CD4-positive, alpha-beta T cell treated with Interferon alpha-2 for 1 hour (primary cell): ENCODE measurements around the gene RCOR1.
"Not testable (repeated sequence)": the region's sequence is repeated elsewhere in the genome, so short reads cannot be mapped to it uniquely, and the experiment has no call there.

Experiments used
- DNase-seq, 2 donors: peaks; one replicate each; pipeline ENCODE4 v3.0.0-alpha.2; 2020 to 2022

Gene RCOR1

GRCh38 chr14:102757646-102758045 lies 165.2 kb downstream of the RCOR1 start:
- DNase-seq, result no peak

DNA sequence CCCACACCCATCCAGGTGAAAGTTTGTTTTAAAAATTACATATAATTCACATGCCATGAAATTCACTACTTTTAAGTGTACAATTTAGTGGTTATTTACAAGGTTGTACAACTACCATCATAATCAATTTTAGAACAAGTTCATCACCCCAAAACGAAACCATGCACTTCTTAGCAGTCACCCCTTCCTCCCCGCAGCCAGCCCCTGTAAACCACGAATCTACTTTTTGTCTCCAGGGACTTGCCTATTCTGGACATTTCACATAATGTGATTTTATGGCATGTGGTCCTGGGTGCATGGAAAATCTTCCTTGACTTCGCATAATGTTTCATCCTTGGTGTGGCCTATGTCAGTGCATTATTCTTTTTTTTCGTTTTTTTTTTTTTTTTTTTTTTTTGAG lies 165.6 kb downstream of the RCOR1 start:
- no peak for DNase-seq

GRCh38 chr14:102759456-102760187 lies 167.2 kb downstream of the RCOR1 start:
- no peak for DNase-seq

DNA sequence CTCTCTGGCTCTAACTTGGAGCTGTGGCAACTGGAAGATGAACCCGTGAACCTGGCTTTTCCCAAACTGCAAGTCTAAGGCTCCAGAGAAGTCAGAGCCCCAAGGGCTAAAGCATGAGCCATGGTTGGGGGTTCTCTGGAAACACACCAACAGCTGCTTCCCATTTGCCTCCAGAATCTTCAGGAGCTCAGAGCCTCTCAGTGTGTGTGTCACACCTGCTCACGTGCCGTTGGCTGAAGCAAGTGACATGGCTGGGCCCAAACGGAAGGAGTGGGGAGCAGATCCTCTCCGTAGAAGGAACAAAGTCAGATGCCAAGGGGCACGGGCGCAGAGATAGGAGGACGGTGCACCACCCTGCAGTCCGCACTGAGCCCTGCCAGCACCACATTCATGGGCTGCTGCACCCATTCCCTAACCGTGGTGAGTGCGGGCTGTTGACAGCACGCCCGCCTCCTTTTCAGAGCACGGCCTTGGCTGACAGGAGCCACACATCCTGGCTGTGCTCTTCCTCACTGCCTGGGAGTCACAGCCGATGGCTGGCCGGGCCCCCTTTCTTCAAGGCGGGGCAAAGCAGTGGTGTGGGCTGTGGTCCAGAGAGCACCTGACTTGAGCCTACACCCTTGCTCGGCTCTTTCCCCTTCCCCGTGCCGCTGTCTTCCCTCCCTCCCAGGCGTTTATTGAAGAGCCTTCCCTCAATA lies 168.2 kb downstream of the RCOR1 start:
- no peak for DNase-seq

DNA sequence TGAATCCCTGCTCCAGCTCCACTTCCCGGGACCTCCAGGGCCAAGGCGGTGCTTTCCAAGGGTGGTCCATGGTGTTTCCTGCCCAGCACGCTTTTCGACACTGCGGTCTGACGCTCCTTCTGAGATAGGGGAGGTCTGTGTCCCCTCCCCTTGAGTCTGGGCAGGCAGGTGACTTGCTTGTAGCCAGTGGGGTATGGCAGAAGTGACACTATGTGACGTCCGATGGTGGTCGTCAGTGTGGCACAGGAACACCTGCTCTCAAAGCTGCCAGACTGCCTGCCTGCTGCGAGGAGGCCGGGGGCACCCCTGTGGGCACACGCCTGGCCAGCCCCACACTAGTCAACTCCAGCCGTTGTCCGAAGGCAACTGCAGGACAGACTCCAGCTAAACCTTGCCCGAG lies 168.8 kb downstream of the RCOR1 start:
- no peak for DNase-seq

DNA sequence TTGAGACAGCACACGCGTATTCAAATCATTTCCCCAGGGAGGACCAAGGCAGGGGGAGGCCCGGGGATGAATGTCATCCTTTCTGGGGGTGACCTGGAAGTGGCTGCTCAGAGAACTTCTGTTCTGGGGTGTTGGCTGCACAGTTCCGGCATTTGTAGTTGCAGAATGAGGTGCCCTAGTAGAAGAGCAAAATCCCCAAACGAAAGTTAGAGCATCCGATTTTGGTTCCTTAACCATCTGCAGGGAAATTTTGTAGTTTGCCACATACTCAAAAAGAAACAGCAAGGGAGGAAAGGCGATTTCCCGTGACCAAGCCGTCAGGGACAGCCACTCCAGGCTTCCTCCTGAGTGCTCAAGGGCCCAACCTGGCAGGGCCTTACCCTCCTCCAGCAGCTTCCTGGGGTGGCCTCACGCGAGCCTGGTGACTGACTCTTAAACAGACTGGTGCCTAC lies 171.8 kb downstream of the RCOR1 start:
- DNase-seq, result no peak

GRCh38 chr14:102765770-102766169 lies 173.3 kb downstream of the RCOR1 start:
- not testable (repeated sequence) for DNase-seq

DNA sequence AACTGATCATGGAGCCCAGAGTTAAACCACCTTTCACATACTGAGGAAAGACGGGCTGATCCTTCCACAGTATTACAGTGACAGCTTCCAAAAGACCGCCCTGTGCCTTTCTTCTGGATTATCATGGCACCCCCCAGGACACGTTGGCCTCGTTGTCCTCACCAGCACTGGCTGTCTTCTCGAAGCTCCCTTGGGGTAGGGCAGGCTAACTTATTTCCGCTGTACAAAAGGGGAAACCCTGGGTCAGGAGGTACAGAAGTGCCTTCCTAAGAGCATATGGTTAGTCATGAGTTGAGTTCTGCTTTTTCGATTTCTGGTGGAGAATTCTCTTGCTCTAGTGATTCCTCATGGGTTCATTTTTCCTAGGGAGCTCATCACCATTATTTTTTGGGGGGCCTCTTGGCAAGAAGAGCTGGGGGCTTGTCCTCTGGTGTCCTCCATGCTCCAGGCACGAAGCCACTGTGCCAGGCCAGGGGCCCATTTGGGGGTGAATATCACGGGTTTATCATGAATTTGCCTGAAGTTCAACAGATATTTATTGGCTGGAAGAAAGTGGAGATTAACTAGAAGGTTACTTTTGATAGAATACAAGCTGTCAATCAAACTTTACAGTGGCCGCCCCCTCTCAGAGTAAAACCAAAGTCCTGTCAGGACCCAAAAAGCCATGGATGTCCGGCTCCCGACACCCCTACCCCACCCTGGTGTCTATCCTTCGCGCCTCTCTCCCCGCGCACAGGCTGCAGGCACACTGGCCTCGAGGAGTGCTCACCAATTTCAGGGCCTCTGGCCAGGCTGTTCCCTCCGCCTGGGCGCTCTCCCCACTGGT lies 176.0 kb downstream of the RCOR1 start:
- peak in 1 of 2 donors; percentile 71 for DNase-seq

DNA sequence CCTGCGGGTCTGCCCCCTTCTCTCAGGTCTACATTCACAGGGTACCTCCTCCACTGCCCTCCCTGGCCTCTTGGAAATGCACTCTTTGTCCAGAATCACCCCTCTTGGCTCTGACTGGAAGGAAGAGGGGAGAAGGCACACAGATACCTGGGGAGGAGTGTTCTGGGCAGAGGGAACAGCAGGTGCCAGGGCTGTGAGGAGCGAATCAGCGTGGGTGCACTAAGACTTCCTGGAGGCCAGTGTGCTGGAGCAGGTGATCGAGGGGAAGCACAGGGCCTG lies 176.5 kb downstream of the RCOR1 start:
- DNase-seq, result no peak

DNA sequence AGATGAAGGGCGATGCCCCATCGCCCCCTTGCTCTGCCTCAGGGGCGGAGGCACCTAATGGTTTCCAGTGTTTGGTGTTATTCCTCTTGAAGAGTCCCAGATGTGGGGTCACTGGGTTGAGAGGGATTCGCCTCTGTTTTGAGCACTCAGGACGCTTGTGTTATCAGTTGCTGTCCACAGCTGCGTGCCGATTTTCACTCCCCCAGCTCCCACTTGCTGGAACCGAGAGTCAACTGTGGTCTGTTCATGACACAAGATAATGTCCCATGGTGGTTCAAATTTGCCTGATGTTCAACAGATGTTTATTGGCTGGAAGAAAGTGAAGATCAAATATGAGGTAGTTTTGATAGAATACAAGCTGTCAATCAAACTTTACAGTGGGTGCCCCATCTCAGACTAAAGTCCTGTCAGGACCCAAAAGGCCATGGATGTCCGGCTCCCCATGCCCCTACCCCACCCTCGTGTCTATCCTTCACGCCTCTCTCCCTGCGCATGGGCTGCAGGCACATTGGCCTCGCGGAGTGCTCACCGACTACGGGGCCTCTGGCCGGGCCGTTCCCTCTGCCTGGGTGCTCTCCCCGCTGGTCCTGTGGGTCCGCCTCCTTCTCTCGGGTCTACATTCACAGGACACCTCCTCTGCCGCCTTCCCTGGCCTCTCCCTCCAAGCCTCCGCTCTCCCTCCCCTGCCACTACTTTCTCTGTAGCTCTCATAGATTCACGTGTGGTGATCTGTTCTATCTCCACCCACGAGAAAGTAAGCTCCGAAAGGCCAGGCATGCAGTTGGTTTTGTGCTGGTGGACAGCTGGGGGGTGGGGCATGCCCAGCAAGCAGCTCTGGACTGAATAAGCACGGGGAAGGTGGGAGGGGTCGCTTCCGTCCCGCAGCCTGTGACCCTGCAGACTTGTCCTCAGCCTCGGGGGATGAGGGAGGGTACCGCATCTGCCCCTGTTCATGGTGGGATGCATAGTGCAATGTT lies 178.0 kb downstream of the RCOR1 start:
- no peak for DNase-seq

GRCh38 chr14:102771144-102771543 lies 178.7 kb downstream of the RCOR1 start:
- DNase-seq, result no peak

- DNase-seq, result no peak
These were observed 180.5 kb downstream of the RCOR1 start for GRCh38 chr14:102772781-102773570.

GRCh38 chr14:102774391-102775153 lies 182.1 kb downstream of the RCOR1 start:
- DNase-seq, result peak; percentile 69 to 78

DNA sequence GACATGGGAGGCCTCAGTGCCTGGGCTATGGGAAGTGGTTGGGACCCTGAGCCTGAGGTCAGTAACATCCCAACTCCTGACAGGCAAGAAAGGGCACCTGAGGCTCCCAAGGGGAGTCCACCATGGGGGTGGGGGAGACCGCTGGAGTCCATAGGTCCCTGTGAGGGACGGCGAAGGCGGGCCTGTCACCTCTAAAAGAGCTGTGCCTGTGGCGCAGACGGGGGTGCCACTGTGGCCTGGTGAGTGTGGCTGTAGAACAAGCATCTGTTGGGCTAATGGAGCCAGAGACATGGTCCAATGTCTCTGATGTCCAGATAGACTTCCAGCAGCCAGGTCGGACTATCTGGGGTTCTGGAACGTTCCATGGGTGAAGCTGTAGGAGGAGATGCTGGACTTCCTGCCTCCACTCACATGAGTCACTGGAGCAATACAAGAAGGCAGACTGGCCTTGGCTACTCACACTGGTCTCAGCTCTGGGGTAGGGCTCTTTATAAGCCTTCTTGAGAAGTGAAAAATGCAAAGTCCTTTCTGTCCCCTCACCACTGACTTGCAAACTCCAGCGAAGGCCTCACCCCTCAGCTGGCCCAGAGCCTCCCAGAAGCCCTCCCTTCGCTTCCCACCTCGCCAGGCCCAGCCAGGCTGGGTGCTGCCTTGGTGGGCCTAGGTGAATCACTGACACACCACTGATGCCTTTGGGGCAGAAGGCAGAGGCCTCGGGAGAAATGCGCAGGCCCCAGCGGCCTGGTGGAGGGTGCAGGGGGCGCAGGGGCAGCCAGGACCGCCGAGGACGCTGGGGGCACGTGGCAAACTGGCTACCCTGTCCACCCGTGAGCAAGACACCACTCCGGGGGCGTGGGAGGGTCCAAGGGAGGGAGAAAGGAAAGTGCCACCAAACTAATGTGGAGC lies 183.7 kb downstream of the RCOR1 start:
- DNase-seq, result no peak

DNA sequence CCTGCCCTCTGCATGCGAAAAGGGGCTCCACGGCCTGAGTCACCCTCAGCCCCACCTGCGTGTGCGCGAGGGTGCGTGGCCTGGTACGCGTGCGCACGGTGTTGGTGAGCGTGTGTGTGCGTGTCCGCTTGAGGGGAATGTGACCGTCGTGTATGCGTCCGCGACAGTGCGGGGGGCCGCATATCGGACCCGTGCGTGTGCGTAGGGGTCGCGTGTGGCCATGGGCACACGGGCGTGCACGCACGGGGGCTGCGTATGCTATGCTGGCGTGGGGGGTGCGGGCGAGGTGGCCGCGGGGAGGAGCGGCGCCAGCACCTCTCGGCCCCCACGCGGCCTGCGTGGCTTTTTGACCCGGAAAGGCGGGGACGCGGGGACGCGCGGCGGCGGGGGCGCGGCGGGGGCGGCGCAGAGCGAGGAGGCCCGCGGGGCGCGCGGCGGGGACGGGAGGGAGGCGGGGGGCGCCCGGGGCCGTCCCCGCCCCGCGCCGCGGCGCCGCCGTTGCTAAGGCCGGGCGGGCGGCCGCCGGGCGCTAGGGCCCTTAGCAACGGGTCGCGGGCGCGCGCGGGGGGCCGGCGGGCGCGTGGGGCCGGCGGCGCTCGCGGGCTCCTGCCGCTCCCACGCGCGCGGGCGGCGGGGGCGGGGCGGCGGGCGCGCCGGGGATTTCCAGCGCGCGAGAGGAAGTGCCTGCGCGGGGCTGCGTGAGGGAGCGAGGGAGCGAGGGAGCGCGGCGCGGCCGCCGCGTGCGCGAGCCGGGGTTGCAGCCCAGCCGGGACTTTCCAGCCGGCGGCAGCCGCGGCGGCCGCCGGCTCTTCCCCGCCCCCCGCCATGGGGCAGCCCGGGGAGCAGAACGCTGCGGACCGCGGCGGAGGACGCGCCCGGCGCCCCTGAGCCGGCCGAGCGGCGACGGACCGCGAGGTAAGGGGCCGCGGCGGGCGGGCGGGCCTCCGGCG lies 184.6 kb downstream of the RCOR1 start, which contains the start of gene TRAF3:
Gene TRAF3, plus strand, starts transcription at position 689 of the 950 bp plus-strand sequence. CDS start 92,753 bp downstream, outside the sequence.
- peak; percentile 90 to 93 for DNase-seq

DNA sequence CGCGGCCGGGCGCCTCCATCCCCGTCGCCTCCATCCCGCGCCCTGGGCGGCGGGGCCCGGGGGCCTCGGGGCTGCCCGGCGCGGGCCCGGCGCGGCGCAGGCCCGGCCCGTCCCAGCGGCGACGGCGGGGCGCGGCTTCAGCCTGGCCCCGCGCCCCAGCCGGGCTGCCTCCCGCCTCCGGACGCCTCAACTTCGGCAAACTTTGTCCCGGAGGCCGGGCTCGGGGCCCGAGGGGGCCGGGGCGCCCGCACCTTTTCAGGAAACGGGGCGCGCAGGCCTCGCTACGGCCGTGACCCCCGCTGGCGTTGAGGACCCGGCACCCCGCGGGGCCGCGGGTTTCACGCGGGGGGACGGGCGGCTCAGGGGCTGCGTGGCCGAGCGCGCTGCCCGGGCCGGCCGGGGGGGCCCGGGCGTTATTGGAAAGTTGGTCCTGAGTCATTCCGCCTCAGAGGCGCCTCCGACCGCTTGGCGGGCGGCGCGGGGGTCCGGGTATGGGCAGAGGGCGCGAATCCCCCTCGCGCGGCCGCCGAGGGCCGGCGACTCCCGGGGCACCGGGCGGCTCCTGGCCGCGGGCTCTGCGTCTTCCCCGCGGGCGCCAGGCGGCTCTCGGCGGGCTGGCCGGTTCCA lies 185.4 kb downstream of the RCOR1 start:
- no peak for DNase-seq

DNA sequence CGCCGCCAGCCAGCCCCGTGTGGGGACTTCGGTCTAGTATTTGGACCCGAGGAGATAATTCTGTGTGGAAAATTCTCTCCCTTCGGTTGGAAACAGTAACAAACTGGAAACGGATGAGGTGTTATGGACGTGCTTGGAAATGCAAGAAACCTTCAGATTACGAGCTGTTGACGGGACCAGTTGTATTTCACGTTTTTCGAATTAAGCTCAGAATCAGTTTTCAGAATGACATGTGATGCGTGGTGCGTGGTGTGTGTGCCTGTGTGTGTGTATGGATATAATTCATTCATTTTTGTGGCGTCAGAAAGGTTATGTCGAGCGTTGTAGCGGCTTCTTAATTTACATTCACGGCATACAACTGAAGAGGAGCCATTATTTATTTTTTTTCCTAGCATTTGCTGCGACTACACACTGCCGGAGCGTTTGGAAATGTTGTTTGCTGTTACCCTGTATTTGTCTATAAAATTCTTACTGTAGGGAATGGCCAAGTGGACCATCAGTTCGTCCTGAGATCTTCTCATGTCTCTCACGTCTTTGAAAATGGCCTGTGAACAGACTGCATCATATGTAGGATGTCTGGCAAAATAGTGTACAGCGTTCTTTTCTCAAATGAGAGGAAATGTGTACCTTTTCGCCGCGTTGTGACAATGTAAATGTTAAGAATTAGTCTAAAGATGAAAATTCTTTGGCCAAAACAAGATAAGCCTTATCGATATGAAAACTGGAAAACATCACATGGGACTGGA lies 186.1 kb downstream of the RCOR1 start:
- peak in 1 of 2 donors; percentile 33 for DNase-seq
